SK-N-SH treated with all-trans-retinoic acid at 6 μM for 48 hours (cell line): Measurements from ENCODE around the gene CGB7.

ENCODE experiments used
- ATAC-seq: fragments of 200-7000 bp; cut with Tn5 transposase; 3 replicates; pipeline ENCODE4 v1.9.1; 2020; ENCODE audit warnings: mild to moderate bottlenecking, moderate library complexity
- ARNTL ChIP-seq: fragments of 450-650 bp; formaldehyde crosslinking; IDR thresholded peaks from 2 replicates; pipeline ENCODE4 v1.5.0; 2020; ENCODE audit warnings: low read depth, mild to moderate bottlenecking, moderate library complexity, borderline replicate concordance
- BACH2 ChIP-seq: fragments of 250-450 bp; sonication (Bioruptor Pico); IDR thresholded peaks from 2 replicates; pipeline ENCODE4 v1.9.0; 2021; ENCODE audit warnings: mild to moderate bottlenecking, borderline replicate concordance
- CREB5 ChIP-seq: fragments of 250-450 bp; sonication (Bioruptor Pico); IDR thresholded peaks from 2 replicates; pipeline ENCODE4 v1.5.1; 2020; ENCODE audit warnings: low read depth, mild to moderate bottlenecking, moderate library complexity
- CSDC2 ChIP-seq: fragments of 250-450 bp; sonication (Bioruptor Pico); IDR thresholded peaks from 2 replicates; pipeline ENCODE4 v1.5.0; 2020; ENCODE audit warnings: mild to moderate bottlenecking, moderate library complexity
- CSRNP3 ChIP-seq: fragments of 250-450 bp; sonication (Bioruptor Pico); IDR thresholded peaks from 2 replicates; pipeline ENCODE4 v1.5.1; 2021; ENCODE audit warnings: mild to moderate bottlenecking, moderate library complexity
- ESRRG ChIP-seq: fragments of 250-450 bp; sonication (Bioruptor Pico); IDR thresholded peaks from 2 replicates; pipeline ENCODE4 v1.6.1; 2021; ENCODE audit warnings: mild to moderate bottlenecking
- GLIS3 ChIP-seq: fragments of 250-450 bp; sonication (Bioruptor Pico); IDR thresholded peaks from 2 replicates; pipeline ENCODE4 v1.5.0; 2020; ENCODE audit warnings: mild to moderate bottlenecking, moderate library complexity
- ISL1 ChIP-seq: fragments of 250-450 bp; sonication (Bioruptor Pico); IDR thresholded peaks from 2 replicates; pipeline ENCODE4 v2.1.2; 2022; ENCODE audit warnings: mild to moderate bottlenecking, moderate library complexity
- OSR1 ChIP-seq: fragments of 250-450 bp; sonication (Bioruptor Pico); IDR thresholded peaks from 2 replicates; pipeline ENCODE4 v1.8.0; 2022; ENCODE audit warnings: moderate library complexity, mild to moderate bottlenecking, inconsistent platforms
- PATZ1 ChIP-seq: fragments of 250-450 bp; sonication (Bioruptor Pico); IDR thresholded peaks from 2 replicates; pipeline ENCODE4 v1.8.0; 2020; ENCODE audit warnings: mild to moderate bottlenecking, moderate library complexity, borderline replicate concordance
- RARB ChIP-seq: fragments of 250-450 bp; sonication (Bioruptor Pico); IDR thresholded peaks from 2 replicates; pipeline ENCODE4 v1.8.0; 2021; ENCODE audit warnings: mild to moderate bottlenecking, moderate library complexity
- SNAI2 ChIP-seq: fragments of 250-450 bp; sonication (Bioruptor Pico); IDR thresholded peaks from 2 replicates; pipeline ENCODE4 v1.5.0; 2020; ENCODE audit warnings: mild to moderate bottlenecking, moderate library complexity
- TCF4 ChIP-seq: fragments of 250-450 bp; sonication (Bioruptor Pico); IDR thresholded peaks from 2 replicates; pipeline ENCODE4 v1.8.0; 2021; ENCODE audit warnings: mild to moderate bottlenecking, moderate library complexity, borderline replicate concordance
- TOX ChIP-seq: fragments of 250-450 bp; sonication (Bioruptor Pico); IDR thresholded peaks from 2 replicates; pipeline ENCODE4 v1.8.0; 2021; ENCODE audit warnings: mild to moderate bottlenecking, moderate library complexity, borderline replicate concordance
- TSHZ2 ChIP-seq: fragments of 250-450 bp; sonication (Bioruptor Pico); IDR thresholded peaks from 2 replicates; pipeline ENCODE4 v1.5.0; 2020; ENCODE audit warnings: mild to moderate bottlenecking, moderate library complexity
- ZC3H10 ChIP-seq: fragments of 250-450 bp; sonication (Bioruptor Pico); IDR thresholded peaks from 2 replicates; pipeline ENCODE4 v1.5.1; 2021; ENCODE audit warnings: mild to moderate bottlenecking, moderate library complexity
- ZFP30 ChIP-seq: fragments of 450-650 bp; formaldehyde crosslinking; IDR thresholded peaks from 2 replicates; pipeline ENCODE4 v1.5.0; 2022; ENCODE audit warnings: mild to moderate bottlenecking, moderate library complexity
- ZNF565 ChIP-seq: fragments of 450-650 bp; formaldehyde crosslinking; conservative IDR thresholded peaks from 2 replicates; pipeline ENCODE4 v1.5.0; 2020; ENCODE audit warnings: low read depth, mild to moderate bottlenecking, moderate library complexity
- ZNF70 ChIP-seq: fragments of 450-650 bp; formaldehyde crosslinking; IDR thresholded peaks from 2 replicates; pipeline ENCODE4 v1.5.0; 2020; ENCODE audit warnings: mild to moderate bottlenecking, moderate library complexity
- ZNF8 ChIP-seq: fragments of 450-650 bp; formaldehyde crosslinking; IDR thresholded peaks from 2 replicates; pipeline ENCODE4 v1.5.0; 2020; ENCODE audit warnings: mild to moderate bottlenecking, moderate library complexity

Gene CGB7

GRCh38 chr19:49020931-49021895, 36.3 kb downstream of the CGB7 start:
- no peak for ATAC-seq
- TF ChIP-seq ZNF70 (CRISPR knock-in tag) = no peak
- no peak for TF ChIP-seq GLIS3 (CRISPR knock-in tag)
- no peak for TF ChIP-seq ZNF8 (CRISPR knock-in tag)
- TF ChIP-seq CSDC2 (CRISPR knock-in tag) = no peak
- TF ChIP-seq ZNF565 = no peak
- no peak for TF ChIP-seq OSR1 (CRISPR knock-in tag)
- TF ChIP-seq BACH2 (CRISPR knock-in tag) = no peak
- TF ChIP-seq CREB5 (CRISPR knock-in tag) = no peak
- no peak for TF ChIP-seq ARNTL (CRISPR knock-in tag)

GRCh38 chr19:49020342-49020741, 37.2 kb downstream of the CGB7 start:
- no peak for TF ChIP-seq ESRRG (CRISPR knock-in tag)
- TF ChIP-seq RARB = no peak
- no peak for TF ChIP-seq ZNF8 (CRISPR knock-in tag)
- TF ChIP-seq CSRNP3 (CRISPR knock-in tag) = no peak
- TF ChIP-seq ISL1 (CRISPR knock-in tag) = no peak
- no peak for TF ChIP-seq GLIS3 (CRISPR knock-in tag)
- no peak for TF ChIP-seq TOX (CRISPR knock-in tag)
- TF ChIP-seq ZFP30 (CRISPR knock-in tag) = no peak
- TF ChIP-seq PATZ1 = no peak
- no peak for TF ChIP-seq ZC3H10 (CRISPR knock-in tag)
- TF ChIP-seq TCF4 (CRISPR knock-in tag) = no peak
- no peak for ATAC-seq

- peak; percentile 42 for ATAC-seq
- TF ChIP-seq ZNF565 = no peak
- TF ChIP-seq ZFP30 (CRISPR knock-in tag) = no peak
- no peak for TF ChIP-seq ZNF8 (CRISPR knock-in tag)
- no peak for TF ChIP-seq SNAI2 (CRISPR knock-in tag)
- TF ChIP-seq ZNF70 (CRISPR knock-in tag) = no peak
- TF ChIP-seq PATZ1 = no peak
- no peak for TF ChIP-seq ZC3H10 (CRISPR knock-in tag)
- TF ChIP-seq RARB = no peak
- no peak for TF ChIP-seq TSHZ2 (CRISPR knock-in tag)
- no peak for TF ChIP-seq CREB5 (CRISPR knock-in tag)
- TF ChIP-seq CSRNP3 (CRISPR knock-in tag) = no peak
- no peak for TF ChIP-seq GLIS3 (CRISPR knock-in tag)
- no peak for TF ChIP-seq TCF4 (CRISPR knock-in tag)
- no peak for TF ChIP-seq TOX (CRISPR knock-in tag)
Observed at GRCh38 chr19:49019242-49019932, 38.2 kb downstream of the CGB7 start.
